ACHN (cell line): Measurements from ENCODE around the gene IAPP.
"Not testable (repeated sequence)": the region's sequence is repeated elsewhere in the genome, so short reads cannot be mapped to it uniquely, and the experiment has no call there.

Source experiments
- DNase-seq: peaks from one replicate; pipeline ENCODE4 v3.0.0-alpha.2; 2015
- in situ Hi-C: cut with HindIII; loops from 2 replicates; pipeline ENCODE4 v1.10.0; 2017; ENCODE audit warnings: low sequenced_read_pairs, low pct_ligation_motif_present, low pct_unique_long_range_greater_than_20kb

The IAPP gene

DNA sequence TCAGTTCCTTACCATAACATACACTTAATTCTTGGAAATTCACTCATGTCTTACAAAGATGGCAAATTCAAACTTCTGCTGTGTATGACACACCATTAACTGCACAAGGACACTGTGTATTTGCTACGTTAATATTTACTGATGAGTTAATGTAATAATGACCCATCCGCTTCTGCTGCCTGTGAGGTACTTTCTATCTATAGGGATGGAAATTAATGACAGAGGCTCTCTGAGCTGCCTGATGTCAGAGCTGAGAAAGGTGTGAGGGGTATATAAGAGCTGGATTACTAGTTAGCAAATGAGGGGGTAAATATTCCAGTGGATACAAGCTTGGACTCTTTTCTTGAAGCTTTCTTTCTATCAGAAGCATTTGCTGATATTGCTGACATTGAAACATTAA lies at the start of gene IAPP:
Gene IAPP, plus strand, starts transcription at position 301 of the 400 bp plus-strand sequence. CDS start 450 bp downstream, outside the sequence.
- in situ Hi-C loops: no loop called here
- no peak for DNase-seq

DNA sequence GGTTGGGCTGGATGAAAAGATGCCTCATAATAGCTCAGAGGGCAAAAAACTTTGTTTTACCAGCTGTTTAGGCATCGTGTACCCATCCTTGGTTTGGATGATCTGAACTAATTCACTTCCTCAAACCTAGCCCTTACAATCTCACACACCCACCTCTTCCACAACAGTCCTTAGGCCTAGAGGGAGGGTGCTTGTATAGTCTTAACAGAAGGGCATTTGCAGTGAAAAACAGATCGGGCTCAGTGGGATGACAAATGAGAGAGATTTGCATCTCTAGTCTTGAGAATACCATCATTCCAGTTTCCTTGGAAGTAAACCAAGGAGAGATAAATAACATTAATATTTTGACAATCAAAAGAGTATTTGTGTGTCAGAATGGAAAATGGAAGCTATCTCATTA lies 49.0 kb upstream of the IAPP start:
- in situ Hi-C loops: no loop called here
- no peak for DNase-seq

GRCh38 chr12:21324551-21324950 lies 48.2 kb upstream of the IAPP start:
- no peak for DNase-seq
- in situ Hi-C loops: no loop called here

GRCh38 chr12:21328578-21328977 lies 44.1 kb upstream of the IAPP start:
- DNase-seq: no peak
- in situ Hi-C loops: no loop called here

- peak; percentile 34 for DNase-seq
- in situ Hi-C loops: no loop called here
Measured at GRCh38 chr12:21330682-21331253, 41.9 kb upstream of the IAPP start.

DNA sequence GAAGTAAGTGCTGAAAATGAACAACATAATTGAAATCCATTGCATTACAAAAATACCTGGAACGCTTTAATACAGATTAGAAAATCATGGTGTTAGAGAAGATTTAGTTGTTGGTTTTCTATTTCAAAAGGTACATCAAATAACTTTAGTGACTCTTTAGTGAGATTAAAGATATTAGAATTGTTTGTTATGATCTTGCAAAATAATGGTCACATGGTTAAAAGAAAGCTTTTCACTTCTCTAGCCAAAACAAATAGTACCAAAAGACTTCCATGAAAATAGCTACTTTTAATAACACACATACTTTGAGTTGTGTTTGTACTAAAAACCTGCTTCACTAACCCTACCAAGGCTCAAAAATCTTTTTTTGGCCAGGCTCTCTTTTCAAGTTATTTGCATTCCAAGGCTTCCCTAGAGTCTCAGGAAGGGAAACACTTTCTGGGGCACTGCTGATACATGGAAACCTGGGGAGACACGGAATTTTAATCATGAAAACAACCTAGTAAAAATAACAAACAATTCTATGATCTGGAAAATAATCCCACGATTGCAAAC lies 37.9 kb upstream of the IAPP start, which contains the start of gene SLCO1A2:
Gene SLCO1A2, minus strand, starts transcription at position 147 of the 555 bp plus-strand sequence. CDS start 270 bp downstream, outside the sequence.
- DNase-seq: no peak
- in situ Hi-C loops: no loop called here

GRCh38 chr12:21336656-21337055 lies 36.0 kb upstream of the IAPP start:
- DNase-seq: no peak
- in situ Hi-C loops: no loop called here

DNA sequence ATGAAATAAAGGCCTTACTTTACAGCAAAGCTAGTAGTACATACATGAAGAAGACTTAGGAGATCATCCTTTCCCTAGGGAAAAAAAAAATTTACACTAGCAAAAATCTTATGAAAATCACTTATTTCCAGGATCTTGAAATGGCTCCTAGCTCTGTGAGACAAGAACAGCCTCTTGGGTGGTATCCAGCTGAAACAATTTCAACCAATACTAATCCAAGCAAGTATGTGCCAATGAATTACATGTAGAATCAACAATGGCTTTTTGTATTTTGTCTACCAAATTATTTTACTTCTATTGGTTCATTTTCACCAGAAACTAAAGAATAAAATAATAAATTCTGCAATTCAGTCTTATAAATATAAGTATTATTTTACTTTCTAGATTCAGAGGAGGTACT lies 35.2 kb upstream of the IAPP start:
- in situ Hi-C loops: no loop called here
- DNase-seq: no peak

DNA sequence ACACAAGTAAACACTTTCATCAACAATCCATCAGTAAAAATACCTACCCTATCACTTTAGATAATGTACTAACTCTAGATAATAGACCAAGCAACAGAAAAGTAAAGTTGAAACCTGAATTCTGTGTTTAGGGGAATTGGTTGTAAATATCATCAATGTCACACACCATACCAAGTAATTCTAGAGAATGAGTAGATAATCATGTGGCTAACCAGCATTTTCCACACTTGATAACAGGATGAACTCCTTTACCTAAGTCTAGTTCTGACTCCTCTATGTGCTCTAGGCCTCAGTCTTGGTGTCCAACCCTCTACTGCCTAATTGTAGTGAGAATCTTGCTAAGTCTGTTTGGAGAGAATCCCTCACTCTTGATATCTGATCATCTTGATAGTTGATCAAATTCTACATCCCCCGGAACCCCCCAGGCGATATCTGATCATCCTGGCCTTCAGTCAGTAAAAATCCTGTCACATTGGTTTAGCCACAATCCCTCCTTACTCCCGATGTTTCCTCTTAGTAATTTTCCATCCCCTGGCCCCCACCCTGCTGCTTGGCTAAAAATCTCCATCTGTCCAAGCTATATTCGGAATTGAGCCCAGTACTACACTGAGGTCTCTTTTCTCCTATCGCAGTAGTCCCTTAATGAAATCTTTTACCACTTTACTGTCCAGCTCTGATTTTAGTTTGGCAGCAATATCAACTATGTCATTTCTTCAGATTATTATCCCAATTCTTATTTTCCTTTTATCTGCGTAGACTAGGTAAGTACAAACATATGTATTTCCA lies 34.5 kb upstream of the IAPP start:
- no peak for DNase-seq
- in situ Hi-C loops: no loop called here

DNA sequence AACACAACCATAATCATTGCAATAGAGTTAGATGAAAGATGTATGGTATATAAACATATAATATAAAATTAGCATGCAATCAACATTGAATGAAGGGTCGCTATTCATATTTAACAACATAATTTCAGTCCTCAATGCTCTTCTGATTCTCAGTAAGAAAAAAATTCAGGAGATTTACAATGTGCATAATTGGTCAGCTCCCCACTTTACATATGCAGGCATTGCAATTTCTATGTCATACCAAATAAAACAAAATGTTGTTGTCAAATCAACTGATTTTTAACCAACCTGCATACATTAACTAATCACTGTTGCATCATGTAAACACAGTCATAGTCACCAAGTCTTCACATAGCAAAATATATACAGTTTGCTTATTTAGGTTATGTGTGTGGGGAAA lies 32.8 kb upstream of the IAPP start:
- in situ Hi-C loops: no loop called here
- DNase-seq: no peak

DNA sequence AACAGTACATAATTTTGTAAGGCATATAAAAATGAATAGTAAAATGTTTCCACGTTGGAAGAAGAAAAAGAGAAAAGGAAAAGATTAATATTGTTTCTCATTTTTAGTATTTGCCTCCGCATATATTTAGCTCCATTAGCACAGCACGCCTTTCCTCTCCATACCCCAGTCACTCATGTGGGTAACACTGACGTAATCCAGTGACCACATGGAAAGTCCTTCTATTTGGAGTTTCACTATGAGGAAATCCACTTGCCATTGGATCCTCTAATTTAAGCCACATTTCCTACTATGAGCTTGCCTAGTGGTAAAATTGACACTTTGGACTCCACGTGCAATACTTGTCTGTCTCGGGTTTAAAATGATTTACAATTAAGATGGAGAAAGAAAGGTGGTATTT lies 32.3 kb upstream of the IAPP start:
- in situ Hi-C loops: no loop called here
- DNase-seq: no peak

DNA sequence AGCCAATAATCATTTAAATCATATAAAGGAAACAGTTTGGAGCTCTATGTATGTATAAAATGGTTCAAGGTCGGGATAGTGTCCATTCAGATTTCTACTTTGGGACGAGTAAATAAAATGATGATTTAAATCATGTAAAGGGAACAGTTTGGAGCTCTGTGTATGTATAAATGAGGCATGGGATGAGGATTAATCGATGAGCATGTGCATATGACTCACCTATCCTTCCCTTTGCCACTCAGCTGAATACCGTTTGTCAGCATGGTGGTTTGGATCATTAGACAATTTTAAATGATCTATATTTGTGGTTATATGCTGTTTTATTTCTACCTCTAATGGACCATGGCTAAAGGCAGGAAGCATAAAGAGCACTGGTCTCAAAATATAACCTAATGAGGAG lies 30.9 kb upstream of the IAPP start:
- no peak for DNase-seq
- in situ Hi-C loops: no loop called here

GRCh38 chr12:21343636-21344035 lies 29.1 kb upstream of the IAPP start:
- in situ Hi-C loops: no loop called here
- DNase-seq: no peak

- in situ Hi-C loops: no loop called here
- DNase-seq: no peak
Measured at GRCh38 chr12:21346542-21347205, 26.0 kb upstream of the IAPP start.

GRCh38 chr12:21350975-21351374 lies 21.7 kb upstream of the IAPP start:
- in situ Hi-C loops: no loop called here
- no peak for DNase-seq

DNA sequence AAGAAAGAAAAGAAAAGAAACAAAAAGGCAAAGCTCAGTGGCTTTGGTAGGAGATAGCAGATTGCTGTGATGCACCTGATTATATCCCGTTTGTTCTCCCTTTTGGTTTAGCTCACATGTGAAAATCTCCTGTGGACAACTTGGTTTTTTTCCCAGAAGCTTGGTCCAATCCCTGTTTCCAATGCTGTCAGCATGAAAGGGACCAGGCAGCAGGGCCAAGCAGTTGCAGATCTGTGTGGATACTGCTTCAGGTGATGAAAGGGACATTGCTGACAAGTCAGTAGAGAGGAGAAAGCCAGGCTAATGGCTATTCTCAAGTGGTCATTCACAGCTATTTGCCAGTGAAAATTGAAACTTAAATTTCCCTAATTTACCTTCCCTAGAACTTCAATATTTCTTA lies 19.2 kb upstream of the IAPP start:
- DNase-seq: no peak
- in situ Hi-C loops: no loop called here

DNA sequence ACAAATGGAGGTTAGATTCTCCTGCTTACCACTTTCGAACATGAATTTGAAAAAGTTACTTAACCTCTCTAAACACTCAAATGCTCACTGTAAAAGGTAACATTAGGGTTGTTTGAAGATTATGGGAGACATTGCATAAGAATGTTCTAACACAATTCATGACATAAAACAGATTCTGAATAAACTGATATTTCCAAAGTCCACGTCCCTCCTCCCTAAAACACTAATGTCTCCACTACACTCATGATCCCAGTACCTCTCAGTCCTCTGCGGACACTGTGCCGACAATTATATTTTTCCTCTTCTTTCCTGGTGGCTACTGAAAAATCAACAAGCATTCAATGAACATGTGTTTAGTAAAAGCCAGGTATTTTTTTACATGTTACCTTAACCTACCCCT lies 18.8 kb upstream of the IAPP start:
- no peak for DNase-seq
- in situ Hi-C loops: no loop called here

GRCh38 chr12:21354641-21355040 lies 18.1 kb upstream of the IAPP start:
- in situ Hi-C loops: no loop called here
- no peak for DNase-seq

DNA sequence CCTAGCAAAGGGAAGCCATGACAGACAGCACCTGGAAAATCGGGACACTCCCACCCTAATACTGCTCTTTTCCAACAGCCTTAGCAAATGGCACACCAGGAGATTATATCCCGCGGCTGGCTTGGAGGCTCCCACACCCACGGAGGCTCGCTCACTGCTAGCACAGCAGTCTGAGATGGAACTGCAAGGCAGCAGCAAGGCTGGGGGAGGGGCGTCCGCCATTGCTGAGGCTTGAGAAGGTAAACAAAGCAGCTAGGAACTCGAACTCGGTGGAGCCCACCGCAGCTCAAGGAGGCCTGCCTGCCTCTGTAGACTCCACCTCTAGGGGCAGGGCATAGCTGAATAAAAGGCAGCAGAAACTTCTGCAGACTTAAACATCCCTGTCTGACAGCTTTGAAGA lies 12.1 kb upstream of the IAPP start:
- in situ Hi-C loops, DNase-seq: not testable (repeated sequence)
